T-helper 2 cell treated with Interferon-gamma antibody and Interleukin-4, amounts not matched to agents 100 ng/mL and 5 ng/mL, for 36 hours (primary cell): ENCODE results near the gene INTS7. TPM values are rescaled to one million over a fixed set of nuclear protein-coding genes. Genes with fewer than 3 reads are reported as not detected.

ENCODE experiments used
- intact Hi-C: fragments of 100-400 bp; cut with micrococcal nuclease; formaldehyde crosslinking; loops from one replicate; pipeline ENCODE4 v1.15.1; 2023
- total RNA-seq: library from RNA; stranded (reverse); gene quantifications from 2 replicates; pipeline ENCODE4 v1.2.3, GENCODE V29; 2022

The INTS7 gene
- total RNA-seq, 1 donor from 2014 or later = 41.7 TPM

- intact Hi-C loops = no loop called here
Observed at GRCh38 chr1:211910913-211911485, 124.4 kb downstream of the INTS7 start.

GRCh38 chr1:211910113-211910884, 125.1 kb downstream of the INTS7 start:
- intact Hi-C loops = no loop called here

GRCh38 chr1:211909395-211909794, 126.0 kb downstream of the INTS7 start:
- intact Hi-C loops = no loop called here

GRCh38 chr1:211908951-211909350, 126.4 kb downstream of the INTS7 start:
- intact Hi-C loops = no loop called here

- intact Hi-C loops = no loop called here
Observed at GRCh38 chr1:211908453-211908852, 126.9 kb downstream of the INTS7 start.

- intact Hi-C loops = no loop called here
Observed at GRCh38 chr1:211903490-211904245, 131.7 kb downstream of the INTS7 start.

GRCh38 chr1:211902624-211903291, 132.6 kb downstream of the INTS7 start:
- intact Hi-C loops = no loop called here

GRCh38 chr1:211901945-211902344, 133.4 kb downstream of the INTS7 start:
- intact Hi-C loops = no loop called here

GRCh38 chr1:211900441-211900840, 134.9 kb downstream of the INTS7 start:
- intact Hi-C loops = no loop called here

- intact Hi-C loops = no loop called here
Observed at GRCh38 chr1:211896958-211897357, 138.4 kb downstream of the INTS7 start.

- intact Hi-C loops = no loop called here
Observed at GRCh38 chr1:211895126-211895759, 140.1 kb downstream of the INTS7 start.

- intact Hi-C loops = no loop called here
Observed at GRCh38 chr1:211894312-211894711, 141.0 kb downstream of the INTS7 start.

- intact Hi-C loops = no loop called here
Observed at GRCh38 chr1:211893260-211893659, 142.1 kb downstream of the INTS7 start.

- intact Hi-C loops = no loop called here
Observed at GRCh38 chr1:211892577-211892976, 142.8 kb downstream of the INTS7 start.

- intact Hi-C loops = no loop called here
Observed at GRCh38 chr1:211891708-211892107, 143.6 kb downstream of the INTS7 start.

Other genes starting within 250 kb of the INTS7 start
- gene LPGAT1, start 204.8 kb downstream of the INTS7 start, total RNA-seq = 83.6 and 87.5 TPM in 2 replicates
- 73.7 and 75.9 TPM in 2 replicates for gene DTL, start 191 bp upstream of the INTS7 start, total RNA-seq
- 52.3 and 54.0 TPM in 2 replicates for gene PPP2R5A, start 249.9 kb upstream of the INTS7 start, total RNA-seq